Neural cell (in vitro differentiated cells): ENCODE data around the gene KRAS. TPM values are rescaled to one million over a fixed set of nuclear protein-coding genes. Genes with fewer than 3 reads are reported as not detected.

Experiments
- H2AFZ ChIP-seq: fragments of 200-600, 300-800 bp; sonication (generic), shearing (Covaris generic); 2 replicates; pipeline ENCODE4 v1.6.0; 2014; ENCODE audit warnings: low read depth, mild to moderate bottlenecking, antibody characterized with exemption, low read length, moderate library complexity
- H3F3A ChIP-seq: fragments of 200-600 bp; shearing (Covaris generic); 2 replicates; pipeline ENCODE4 v1.6.1; 2016; ENCODE audit warnings: mild to moderate bottlenecking, moderate library complexity, mixed read lengths, antibody characterized with exemption, low read length; ENCODE audit not compliant: insufficient read depth, poor library complexity, severe bottlenecking
- H3K27ac ChIP-seq: fragments of 200-600, 300-800 bp; sonication (generic), shearing (Covaris generic); 2 replicates; pipeline ENCODE4 v1.5.1; 2014; ENCODE audit warnings: mild to moderate bottlenecking, low read length, moderate library complexity
- H3K27me3 ChIP-seq: fragments of 300-800, 200-600 bp; sonication (generic), shearing (Covaris generic); 2 replicates; pipeline ENCODE4 v1.6.0; 2014; ENCODE audit warnings: mild to moderate bottlenecking, low read depth, low read length, moderate library complexity; ENCODE audit not compliant: insufficient read depth
- H3K36me3 ChIP-seq: fragments of 300-800, 200-600 bp; sonication (generic), shearing (Covaris generic); 2 replicates; pipeline ENCODE4 v1.5.1; 2014; ENCODE audit warnings: mild to moderate bottlenecking, antibody characterized with exemption, low read length, moderate library complexity; ENCODE audit not compliant: insufficient read depth
- H3K4me2 ChIP-seq: fragments of 300-800, 200-600 bp; sonication (generic), shearing (Covaris generic); 2 replicates; pipeline ENCODE4 v1.6.0; 2014; ENCODE audit warnings: mild to moderate bottlenecking, low read length
- H3K4me3 ChIP-seq: fragments of 300-800, 200-600 bp; sonication (generic), shearing (Covaris generic); 2 replicates; pipeline ENCODE4 v1.5.1; 2014; ENCODE audit warnings: mild to moderate bottlenecking, low read length, moderate library complexity
- H3K79me2 ChIP-seq: fragments of 200-600 bp; shearing (Covaris generic); replicated peaks from 2 replicates; pipeline ENCODE4 v1.6.0; 2014; ENCODE audit warnings: mild to moderate bottlenecking, low read length, moderate library complexity; ENCODE audit not compliant: insufficient read depth
- H3K9ac ChIP-seq: fragments of 300-800, 200-600 bp; sonication (generic), shearing (Covaris generic); 2 replicates; pipeline ENCODE4 v1.6.1; 2016; ENCODE audit warnings: mild to moderate bottlenecking, low read length, mixed read lengths
- H3K9me2 ChIP-seq: fragments of 200-600 bp; shearing (Covaris generic); 2 replicates; pipeline ENCODE4 v1.6.1; 2016; ENCODE audit warnings: mild to moderate bottlenecking, low read length, mixed read lengths; ENCODE audit not compliant: insufficient read depth
- H3K9me3 ChIP-seq: fragments of 200-600, 300-800 bp; sonication (generic), shearing (Covaris generic); 2 replicates; pipeline ENCODE4 v1.6.1; 2016; ENCODE audit warnings: mild to moderate bottlenecking, mixed run types, low read length, moderate library complexity, mixed read lengths
- H4K20me1 ChIP-seq: fragments of 200-600 bp; shearing (Covaris generic); 2 replicates; pipeline ENCODE4 v1.6.1; 2016; ENCODE audit warnings: mild to moderate bottlenecking, mixed run types; ENCODE audit not compliant: insufficient read depth
- EP300 ChIP-seq: fragments of 450-650 bp; conservative IDR thresholded peaks from 2 replicates; pipeline ENCODE4 v1.6.1; 2014; ENCODE audit warnings: antibody characterized with exemption, mild to moderate bottlenecking, moderate library complexity; ENCODE audit not compliant: poor library complexity, severe bottlenecking
- POLR2AphosphoS5 ChIP-seq: IDR thresholded peaks from 2 replicates; pipeline ENCODE4 v1.6.1; 2012
- REST ChIP-seq: IDR thresholded peaks from 2 replicates; pipeline ENCODE4 v1.6.1; 2012; ENCODE audit warnings: borderline replicate concordance
- SMC3 ChIP-seq: fragments of 450-650 bp; conservative IDR thresholded peaks from 2 replicates; pipeline ENCODE4 v1.6.1; 2014; ENCODE audit warnings: antibody characterized with exemption, mild to moderate bottlenecking, moderate library complexity; ENCODE audit not compliant: poor library complexity
- polyA plus RNA-seq: library from polyadenylated mRNA; depleted of rRNA; stranded (reverse); fragments of >200 nt; gene quantifications from 2 replicates; pipeline ENCODE4 v1.2.3, GENCODE V29; 2014
- TF ChIP-seq, protein P1 (sequence below): fragments of 450-650 bp; IDR thresholded peaks from 2 replicates; pipeline ENCODE4 v1.5.1; 2014; ENCODE audit warnings: antibody characterized with exemption, mild to moderate bottlenecking, moderate library complexity; ENCODE audit not compliant: poor library complexity, severe bottlenecking

The KRAS gene
- polyA plus RNA-seq, 1 donor from 2014 or later = 34.7 TPM

- H3K27me3 ChIP-seq = no peaks in the 10 kb centered on the region
- no peaks in the 10 kb centered on the region for H3F3A ChIP-seq
- no peak overlapping the region for H3K4me2 ChIP-seq
- no peak overlapping the region for H3K9ac ChIP-seq
- H3K9me2 ChIP-seq = no peaks in the 10 kb centered on the region
- no peaks in the 10 kb centered on the region for H3K36me3 ChIP-seq
- H3K27ac ChIP-seq = no peak overlapping the region
- no peaks in the 10 kb centered on the region for H3K9me3 ChIP-seq
- no peaks in the 10 kb centered on the region for H4K20me1 ChIP-seq
- H2AFZ ChIP-seq = no peak overlapping the region
- no peaks in the 10 kb centered on the region for H3K79me2 ChIP-seq
- TF ChIP-seq, protein P1, sequence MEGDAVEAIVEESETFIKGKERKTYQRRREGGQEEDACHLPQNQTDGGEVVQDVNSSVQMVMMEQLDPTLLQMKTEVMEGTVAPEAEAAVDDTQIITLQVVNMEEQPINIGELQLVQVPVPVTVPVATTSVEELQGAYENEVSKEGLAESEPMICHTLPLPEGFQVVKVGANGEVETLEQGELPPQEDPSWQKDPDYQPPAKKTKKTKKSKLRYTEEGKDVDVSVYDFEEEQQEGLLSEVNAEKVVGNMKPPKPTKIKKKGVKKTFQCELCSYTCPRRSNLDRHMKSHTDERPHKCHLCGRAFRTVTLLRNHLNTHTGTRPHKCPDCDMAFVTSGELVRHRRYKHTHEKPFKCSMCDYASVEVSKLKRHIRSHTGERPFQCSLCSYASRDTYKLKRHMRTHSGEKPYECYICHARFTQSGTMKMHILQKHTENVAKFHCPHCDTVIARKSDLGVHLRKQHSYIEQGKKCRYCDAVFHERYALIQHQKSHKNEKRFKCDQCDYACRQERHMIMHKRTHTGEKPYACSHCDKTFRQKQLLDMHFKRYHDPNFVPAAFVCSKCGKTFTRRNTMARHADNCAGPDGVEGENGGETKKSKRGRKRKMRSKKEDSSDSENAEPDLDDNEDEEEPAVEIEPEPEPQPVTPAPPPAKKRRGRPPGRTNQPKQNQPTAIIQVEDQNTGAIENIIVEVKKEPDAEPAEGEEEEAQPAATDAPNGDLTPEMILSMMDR = no peak
- TF ChIP-seq REST = no peak
- no peak for TF ChIP-seq EP300
- TF ChIP-seq SMC3 = no peak
- TF ChIP-seq POLR2AphosphoS5 = no peak
- H3K4me3 ChIP-seq = no peak overlapping the region
Observed at GRCh38 chr12:25284024-25284423, 33.3 kb upstream of the KRAS start.

GRCh38 chr12:25283006-25283405, 32.3 kb upstream of the KRAS start:
- no peaks in the 10 kb centered on the region for H3K27me3 ChIP-seq
- H4K20me1 ChIP-seq = no peaks in the 10 kb centered on the region
- TF ChIP-seq SMC3 = no peak
- TF ChIP-seq, protein P1 = no peak
- no peak for TF ChIP-seq REST
- H3F3A ChIP-seq = no peaks in the 10 kb centered on the region
- H3K9me2 ChIP-seq = no peaks in the 10 kb centered on the region
- H3K4me3 ChIP-seq = no peak overlapping the region
- H3K9me3 ChIP-seq = no peaks in the 10 kb centered on the region
- no peaks in the 10 kb centered on the region for H3K36me3 ChIP-seq
- no peak overlapping the region for H3K4me2 ChIP-seq
- H2AFZ ChIP-seq = no peak overlapping the region
- no peak overlapping the region for H3K27ac ChIP-seq
- H3K9ac ChIP-seq = no peak overlapping the region
- no peaks in the 10 kb centered on the region for H3K79me2 ChIP-seq
